Lower leg skin (tissue), 4 donors: Measurements from ENCODE around the gene SEMA3B. TPM values are rescaled to one million over a fixed set of nuclear protein-coding genes. Genes with fewer than 3 reads are reported as not detected.

Source experiments
- DNase-seq, 2 donors: peaks; one replicate each; pipeline ENCODE4 v3.0.0-alpha.2; 2019; ENCODE audit warnings: low spot score in 2 of 2
- H3K4me3 ChIP-seq: fragments of 200-600 bp; sonication (generic); 2 replicates; pipeline ENCODE4 v1.5.1; 2017; ENCODE audit warnings: mild to moderate bottlenecking, low read depth; ENCODE audit not compliant: poor library complexity, severe bottlenecking
- CTCF ChIP-seq, 3 donors: fragments of 450-650 bp; IDR thresholded peaks; one replicate each; pipeline ENCODE4 v1.5.1; 2016; ENCODE audit warnings: antibody characterized with exemption in 3 of 3, mild to moderate bottlenecking in 3 of 3, moderate library complexity in 2 of 3
- POLR2A ChIP-seq, 2 donors: fragments of 450-650 bp; IDR thresholded peaks; one replicate each; pipeline ENCODE4 v1.6.1; 2016 to 2017; ENCODE audit warnings: antibody characterized with exemption in 2 of 2, mild to moderate bottlenecking in 1 of 2, moderate library complexity in 1 of 2
- WGBS, 2 donors: methylation state at CpG; one replicate each; pipeline ENCODE4 v1.1.5; 2018; 5-methylcytosine and 5-hydroxymethylcytosine counted together
- intact Hi-C: fragments of 100-400 bp; cut with DNase I; formaldehyde crosslinking; loops from one replicate; pipeline ENCODE4 v1.15.0; 2023; ENCODE audit warnings: low total_unique reads
- total RNA-seq, 4 donors: library from RNA; depleted of rRNA; stranded (reverse); fragments of >200 nt; gene quantifications; one replicate each; pipeline ENCODE4 v1.1.0, GENCODE V29; 2016

SEMA3B gene
- total RNA-seq, 4 donors from 2014 or later: 1.1 to 7.2 (median 3.3) TPM

GRCh38 chr3:50230104-50230793, 38.7 kb upstream of the SEMA3B start:
- intact Hi-C loops: no loop called here
- DNase-seq: no peak
- 79 to 84% methylated on average over 8 of the region's 8 CpGs for WGBS, 2 donors
- no peak overlapping the region for H3K4me3 ChIP-seq
- TF ChIP-seq CTCF (IDR thresholded peaks at IDR 0.05): no peak
- no peak for TF ChIP-seq POLR2A (IDR thresholded peaks at IDR 0.05)

GRCh38 chr3:50230794-50231125, 38.2 kb upstream of the SEMA3B start:
- WGBS, 2 donors: 80 to 88% methylated on average over 4 of the region's 4 CpGs
- TF ChIP-seq CTCF (IDR thresholded peaks at IDR 0.05) (no peak), POLR2A (IDR thresholded peaks at IDR 0.05) (no peak)
- H3K4me3 ChIP-seq: no peak overlapping the region
- no peak for DNase-seq
- intact Hi-C loops: no loop called here

- WGBS, 2 donors: 81 to 83% methylated on average over 5 of the region's 5 CpGs
- no peak for TF ChIP-seq POLR2A (IDR thresholded peaks at IDR 0.05)
- no peak for TF ChIP-seq CTCF (IDR thresholded peaks at IDR 0.05)
- no peak overlapping the region for H3K4me3 ChIP-seq
- intact Hi-C loops: no loop called here
- DNase-seq: no peak
Measured at GRCh38 chr3:50231581-50231980, 37.4 kb upstream of the SEMA3B start.

- no peak for DNase-seq
- no peak overlapping the region for H3K4me3 ChIP-seq
- 78 to 86% methylated on average over 3 of the region's 3 CpGs for WGBS, 2 donors
- TF ChIP-seq CTCF (IDR thresholded peaks at IDR 0.05): no peak
- TF ChIP-seq POLR2A (IDR thresholded peaks at IDR 0.05): no peak
- intact Hi-C loops: no loop called here
Measured at GRCh38 chr3:50232303-50232702, 36.6 kb upstream of the SEMA3B start.

GRCh38 chr3:50233176-50233575, 35.8 kb upstream of the SEMA3B start:
- WGBS, 2 donors: 82 to 85% methylated on average over 4 of the region's 4 CpGs
- intact Hi-C loops: no loop called here
- DNase-seq: no peak
- no peak overlapping the region for H3K4me3 ChIP-seq
- TF ChIP-seq CTCF (IDR thresholded peaks at IDR 0.05) (no peak), POLR2A (IDR thresholded peaks at IDR 0.05) (no peak)
